Activated B cell treated with CpG ODN at 0.5 μM for 24 hours (primary cell): ENCODE data around the gene STUB1. TPM values are rescaled to one million over a fixed set of nuclear protein-coding genes. Genes with fewer than 3 reads are reported as not detected.
A peak's percentile ranks its signal among the peaks of the same experiment; 100 is the strongest.

ENCODE experiments used
- ATAC-seq: fragments of 200-7000 bp; cut with Tn5 transposase; one replicate; pipeline ENCODE4 v1.10.0; 2021; ENCODE audit warnings: low read depth, mild to moderate bottlenecking, moderate library complexity
- CTCF ChIA-PET: fragments of 350-600 bp; sonication (Branson Sonifier 250); formaldehyde crosslinking; loops from one replicate; lab custom pipeline; 2021; ENCODE audit warnings: antibody characterized with exemption; lab: Charles Lee
- POLR2A ChIA-PET: fragments of 350-600 bp; sonication (Branson Sonifier 250); formaldehyde crosslinking; loops from one replicate; lab custom pipeline; 2021; ENCODE audit warnings: antibody characterized with exemption; lab: Charles Lee
- DNase-seq: peaks from one replicate; pipeline ENCODE4 v3.0.0; 2022
- H3K27ac Mint-ChIP-seq: one replicate; pipeline ENCODE4 v1.8.0; 2020; ENCODE audit warnings: mixed read lengths
- H3K27me3 Mint-ChIP-seq: one replicate; pipeline ENCODE4 v1.8.0; 2021; ENCODE audit warnings: mixed read lengths
- H3K36me3 Mint-ChIP-seq: one replicate; pipeline ENCODE4 v1.8.0; 2021; ENCODE audit warnings: low read depth, mixed read lengths
- H3K4me1 Mint-ChIP-seq: one replicate; pipeline ENCODE4 v1.8.0; 2021; ENCODE audit warnings: mixed read lengths
- H3K4me3 Mint-ChIP-seq: one replicate; pipeline ENCODE4 v1.8.0; 2020; ENCODE audit warnings: mild to moderate bottlenecking, mixed read lengths
- H3K9me3 Mint-ChIP-seq: one replicate; pipeline ENCODE4 v1.8.0; 2020; ENCODE audit warnings: mixed read lengths
- intact Hi-C: fragments of 100-400 bp; cut with micrococcal nuclease; formaldehyde crosslinking; loops from one replicate; pipeline ENCODE4 v1.15.1; 2024
- total RNA-seq: library from RNA; stranded (reverse); gene quantifications from 2 replicates; pipeline ENCODE4 v1.2.3, GENCODE V29; 2022
- TF ChIP-seq, protein P1 (sequence below): fragments of 200-600 bp; IDR thresholded peaks from one replicate; pipeline ENCODE4 v1.8.0; 2022; ENCODE audit warnings: antibody characterized with exemption, mild to moderate bottlenecking

STUB1 gene
- total RNA-seq, result 75.4 and 81.2 TPM in 2 replicates

DNA sequence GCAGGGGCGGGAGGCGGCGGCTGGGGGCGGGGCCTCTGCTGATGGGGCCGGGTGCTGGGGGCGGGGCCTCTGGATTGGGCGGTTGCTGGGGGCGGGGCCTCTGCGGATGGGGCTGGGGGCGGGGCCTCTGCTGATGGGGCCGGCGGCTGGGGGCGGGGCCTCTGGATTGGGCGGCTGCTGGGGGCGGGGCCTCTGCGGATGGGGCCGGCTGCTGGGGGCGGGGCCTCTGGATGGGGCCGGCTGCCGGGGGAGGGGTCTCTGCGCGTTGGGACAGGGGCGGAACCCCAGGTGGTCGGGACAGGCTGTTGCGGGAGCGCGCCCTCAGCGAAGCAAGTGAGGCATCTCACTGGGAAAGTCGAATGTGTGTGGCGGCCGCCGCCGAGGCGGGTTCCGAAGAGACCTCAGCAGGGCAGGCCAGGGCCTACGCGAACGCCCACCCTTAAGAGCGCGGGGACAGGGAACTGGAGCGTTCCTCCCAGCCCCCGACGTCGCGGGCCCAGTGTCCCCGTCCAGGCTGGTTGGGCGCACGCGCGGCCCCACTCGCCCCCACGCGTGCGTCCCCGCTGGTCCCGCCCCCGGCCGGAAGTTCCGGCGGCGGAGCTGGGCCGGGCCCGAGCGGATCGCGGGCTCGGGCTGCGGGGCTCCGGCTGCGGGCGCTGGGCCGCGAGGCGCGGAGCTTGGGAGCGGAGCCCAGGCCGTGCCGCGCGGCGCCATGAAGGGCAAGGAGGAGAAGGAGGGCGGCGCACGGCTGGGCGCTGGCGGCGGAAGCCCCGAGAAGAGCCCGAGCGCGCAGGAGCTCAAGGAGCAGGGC lies at the start of gene STUB1:
Gene STUB1, plus strand, starts transcription at position 597 of the 811 bp plus-strand sequence. Its CDS starts 116 bp downstream, at position 713.
- H3K27ac Mint-ChIP-seq, result peak within 1 kb of the TSS; percentile 86
- peak; percentile 88 for DNase-seq
- H3K27me3 Mint-ChIP-seq, result peaks cover 6% of the 10 kb centered on the region
- intact Hi-C loops, result loop anchor here (1.0 to 2.0 kb wide), 2 partner anchors 12 to 19 kb away; partner anchors contain the start of gene RHOT2
- peak within 1 kb of the TSS; percentile 87 for H3K4me3 Mint-ChIP-seq
- ChIA-PET POLR2A (interaction anchor here (0.8 to 4.5 kb wide), 8 partner anchors 10 to 741 kb away, joined by 3 to 41 read pairs (median 8); partner anchors contain the start of genes CHTF18, DECR2, METTL26 and RHOT2), CTCF (no interaction called here)
- H3K36me3 Mint-ChIP-seq, result peaks cover 25% of the 10 kb centered on the region
- H3K9me3 Mint-ChIP-seq, result no peaks in the 10 kb centered on the region
- peaks cover 42% of the 10 kb centered on the region for H3K4me1 Mint-ChIP-seq
- peak; percentile 72 for ATAC-seq
- TF ChIP-seq, protein P1, sequence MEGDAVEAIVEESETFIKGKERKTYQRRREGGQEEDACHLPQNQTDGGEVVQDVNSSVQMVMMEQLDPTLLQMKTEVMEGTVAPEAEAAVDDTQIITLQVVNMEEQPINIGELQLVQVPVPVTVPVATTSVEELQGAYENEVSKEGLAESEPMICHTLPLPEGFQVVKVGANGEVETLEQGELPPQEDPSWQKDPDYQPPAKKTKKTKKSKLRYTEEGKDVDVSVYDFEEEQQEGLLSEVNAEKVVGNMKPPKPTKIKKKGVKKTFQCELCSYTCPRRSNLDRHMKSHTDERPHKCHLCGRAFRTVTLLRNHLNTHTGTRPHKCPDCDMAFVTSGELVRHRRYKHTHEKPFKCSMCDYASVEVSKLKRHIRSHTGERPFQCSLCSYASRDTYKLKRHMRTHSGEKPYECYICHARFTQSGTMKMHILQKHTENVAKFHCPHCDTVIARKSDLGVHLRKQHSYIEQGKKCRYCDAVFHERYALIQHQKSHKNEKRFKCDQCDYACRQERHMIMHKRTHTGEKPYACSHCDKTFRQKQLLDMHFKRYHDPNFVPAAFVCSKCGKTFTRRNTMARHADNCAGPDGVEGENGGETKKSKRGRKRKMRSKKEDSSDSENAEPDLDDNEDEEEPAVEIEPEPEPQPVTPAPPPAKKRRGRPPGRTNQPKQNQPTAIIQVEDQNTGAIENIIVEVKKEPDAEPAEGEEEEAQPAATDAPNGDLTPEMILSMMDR, result no peak

DNA sequence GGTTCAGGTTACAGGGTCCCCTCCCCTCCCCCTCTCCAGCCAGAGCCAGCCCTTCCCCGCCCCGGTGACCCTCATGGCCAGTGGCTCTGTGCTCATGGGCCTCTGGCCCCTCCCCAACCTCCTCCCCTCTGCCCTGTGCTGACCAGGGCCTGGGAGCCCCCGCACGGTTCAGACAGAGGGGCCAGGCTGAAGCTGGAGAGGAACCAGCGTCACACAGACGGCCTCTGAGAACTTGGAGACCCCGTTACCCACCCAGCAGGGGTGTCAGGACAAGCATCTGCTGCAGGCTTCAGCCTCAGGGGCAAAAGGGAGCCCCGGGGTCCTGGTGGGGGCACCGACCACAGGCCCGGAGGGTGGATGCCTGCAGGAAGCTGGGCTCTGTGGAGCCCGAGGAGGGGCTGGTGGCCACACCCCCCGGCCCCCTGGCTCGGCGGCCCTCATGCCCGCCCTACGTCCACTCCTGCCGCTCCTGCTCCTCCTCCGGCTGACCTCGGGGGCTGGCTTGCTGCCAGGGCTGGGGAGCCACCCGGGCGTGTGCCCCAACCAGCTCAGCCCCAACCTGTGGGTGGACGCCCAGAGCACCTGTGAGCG lies 49.3 kb upstream of the STUB1 start, which contains the start of gene WFIKKN1:
Gene WFIKKN1, plus strand, starts transcription at position 171 of the 591 bp plus-strand sequence. Its CDS starts 269 bp downstream, at position 440.
- Mint-ChIP-seq H3K4me3 (no peak within 1 kb of the TSS), H3K9me3 (no peaks in the 10 kb centered on the region), H3K4me1 (peaks cover 4% of the 10 kb centered on the region), H3K27me3 (no peaks in the 10 kb centered on the region), H3K36me3 (peaks cover 19% of the 10 kb centered on the region), H3K27ac (no peak within 1 kb of the TSS)
- TF ChIP-seq, protein P1, result no peak
- CTCF ChIA-PET, result no interaction called here
- DNase-seq (no peak), ATAC-seq (no peak)
- intact Hi-C loops, result no loop called here
- POLR2A ChIA-PET, result no interaction called here

DNA sequence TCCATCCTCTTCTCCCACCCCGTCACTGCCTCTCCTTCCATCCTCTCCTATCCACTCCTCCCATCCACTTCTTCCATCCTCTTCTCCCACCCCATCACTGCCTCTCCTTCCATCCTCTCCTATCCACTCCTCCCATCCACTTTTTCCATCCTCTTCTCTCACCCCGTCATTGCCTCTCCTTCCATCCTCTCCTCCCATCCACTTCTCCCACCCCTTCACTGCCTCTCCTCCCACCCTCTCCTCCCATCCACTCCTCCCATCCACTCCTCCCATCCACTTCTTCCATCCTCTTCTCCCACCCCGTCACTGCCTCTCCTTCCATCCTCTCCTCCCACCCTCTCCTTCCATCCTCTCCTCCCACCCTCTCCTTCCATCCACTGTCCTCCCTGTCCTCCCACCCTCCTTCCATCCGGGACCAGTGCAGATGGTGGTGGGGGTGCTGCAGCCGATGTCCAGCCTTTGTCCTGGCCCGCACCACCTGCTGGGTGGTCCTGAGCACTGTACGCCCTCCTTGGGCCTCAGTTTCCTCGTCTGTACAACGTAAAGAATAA lies 48.3 kb upstream of the STUB1 start:
- TF ChIP-seq, protein P1, result no peak
- H3K4me3 Mint-ChIP-seq, result no peak overlapping the region
- H3K36me3 Mint-ChIP-seq, result peaks cover 20% of the 10 kb centered on the region
- ATAC-seq, result no peak
- POLR2A ChIA-PET, result no interaction called here
- peaks cover 9% of the 10 kb centered on the region for H3K4me1 Mint-ChIP-seq
- H3K27ac Mint-ChIP-seq, result no peak overlapping the region
- H3K9me3 Mint-ChIP-seq, result no peaks in the 10 kb centered on the region
- CTCF ChIA-PET, result no interaction called here
- intact Hi-C loops, result no loop called here
- DNase-seq, result no peak
- H3K27me3 Mint-ChIP-seq, result no peaks in the 10 kb centered on the region

DNA sequence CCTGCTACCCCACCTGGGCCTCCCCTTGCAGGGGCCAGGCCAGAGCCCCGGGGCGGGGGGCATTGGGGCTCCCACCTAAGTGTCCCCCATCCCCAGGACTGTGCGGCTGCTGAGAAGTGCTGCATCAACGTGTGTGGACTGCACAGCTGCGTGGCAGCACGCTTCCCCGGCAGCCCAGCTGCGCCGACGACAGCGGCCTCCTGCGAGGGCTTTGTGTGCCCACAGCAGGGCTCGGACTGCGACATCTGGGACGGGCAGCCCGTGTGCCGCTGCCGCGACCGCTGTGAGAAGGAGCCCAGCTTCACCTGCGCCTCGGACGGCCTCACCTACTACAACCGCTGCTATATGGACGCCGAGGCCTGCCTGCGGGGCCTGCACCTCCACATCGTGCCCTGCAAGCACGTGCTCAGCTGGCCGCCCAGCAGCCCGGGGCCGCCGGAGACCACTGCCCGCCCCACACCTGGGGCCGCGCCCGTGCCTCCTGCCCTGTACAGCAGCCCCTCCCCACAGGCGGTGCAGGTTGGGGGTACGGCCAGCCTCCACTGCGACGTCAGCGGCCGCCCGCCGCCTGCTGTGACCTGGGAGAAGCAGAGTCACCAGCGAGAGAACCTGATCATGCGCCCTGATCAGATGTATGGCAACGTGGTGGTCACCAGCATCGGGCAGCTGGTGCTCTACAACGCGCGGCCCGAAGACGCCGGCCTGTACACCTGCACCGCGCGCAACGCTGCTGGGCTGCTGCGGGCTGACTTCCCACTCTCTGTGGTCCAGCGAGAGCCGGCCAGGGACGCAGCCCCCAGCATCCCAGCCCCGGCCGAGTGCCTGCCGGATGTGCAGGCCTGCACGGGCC lies 47.5 kb upstream of the STUB1 start:
- intact Hi-C loops, result no loop called here
- TF ChIP-seq, protein P1, result no peak
- H3K36me3 Mint-ChIP-seq, result peaks cover 16% of the 10 kb centered on the region

More for the DNA sequence above, 47.5 kb upstream of the STUB1 start:
- ChIA-PET POLR2A (no interaction called here), CTCF (no interaction called here)
- Mint-ChIP-seq H3K4me3 (no peak overlapping the region), H3K4me1 (peaks cover 14% of the 10 kb centered on the region), H3K9me3 (no peaks in the 10 kb centered on the region), H3K27ac (no peak overlapping the region), H3K27me3 (no peaks in the 10 kb centered on the region)
- DNase-seq (no peak), ATAC-seq (no peak)
